ENCODE results near the gene PHLPP1.

Gene PHLPP1

DNA sequence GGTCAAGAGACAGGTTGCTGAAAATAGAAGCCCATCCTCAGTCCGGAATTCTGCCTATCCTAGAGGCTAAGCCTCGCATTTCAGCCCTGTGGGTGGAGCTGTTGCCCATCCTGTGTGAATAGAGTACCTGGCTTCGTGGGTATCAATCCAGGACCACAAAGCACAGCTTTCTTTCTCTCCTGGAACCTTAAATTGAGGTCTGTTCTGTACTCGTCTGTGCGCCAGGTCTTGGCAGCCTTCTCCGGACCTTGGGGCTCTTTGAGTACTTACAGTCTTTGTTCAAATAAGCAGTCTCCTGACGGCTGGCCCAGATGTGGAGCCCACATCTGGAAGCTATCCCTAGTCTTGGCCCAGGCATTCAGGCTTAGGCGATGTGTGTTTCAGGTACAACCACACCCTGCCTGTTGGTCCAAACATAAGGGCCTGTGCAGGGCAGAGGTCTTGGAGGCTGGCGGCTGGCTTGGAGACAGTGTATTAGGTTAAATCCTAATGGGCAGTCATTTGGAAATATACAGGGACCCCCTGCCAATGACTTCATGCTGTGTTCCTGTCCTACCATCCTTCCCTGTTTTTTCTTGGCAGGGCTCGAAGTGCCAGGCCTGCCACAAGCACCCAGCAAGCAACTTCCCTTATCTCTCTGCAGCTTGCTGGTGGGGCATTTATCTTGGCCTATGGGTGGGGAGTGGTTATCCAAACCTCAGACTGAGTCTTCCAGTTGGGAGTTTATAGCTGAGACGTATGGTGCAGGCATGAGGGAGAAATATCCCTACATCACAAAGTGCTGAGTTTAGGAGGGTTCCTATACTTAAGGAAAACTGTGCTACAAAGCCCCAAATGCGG is 310.1 kb downstream of the PHLPP1 start:
- no peak for DNase-seq

GRCh38 chr18:63028380-63028779 is 313.0 kb downstream of the PHLPP1 start:
- DNase-seq = no peak
